ENCODE data around the gene LPCAT1.

Gene LPCAT1

GRCh38 chr5:1554410-1554967, 30.7 kb upstream of the LPCAT1 start:
- DNase-seq (ENCODE audit: low spot score), result no peak

GRCh38 chr5:1553539-1554409, 30.0 kb upstream of the LPCAT1 start:
- DNase-seq (ENCODE audit: low spot score), result no peak

DNA sequence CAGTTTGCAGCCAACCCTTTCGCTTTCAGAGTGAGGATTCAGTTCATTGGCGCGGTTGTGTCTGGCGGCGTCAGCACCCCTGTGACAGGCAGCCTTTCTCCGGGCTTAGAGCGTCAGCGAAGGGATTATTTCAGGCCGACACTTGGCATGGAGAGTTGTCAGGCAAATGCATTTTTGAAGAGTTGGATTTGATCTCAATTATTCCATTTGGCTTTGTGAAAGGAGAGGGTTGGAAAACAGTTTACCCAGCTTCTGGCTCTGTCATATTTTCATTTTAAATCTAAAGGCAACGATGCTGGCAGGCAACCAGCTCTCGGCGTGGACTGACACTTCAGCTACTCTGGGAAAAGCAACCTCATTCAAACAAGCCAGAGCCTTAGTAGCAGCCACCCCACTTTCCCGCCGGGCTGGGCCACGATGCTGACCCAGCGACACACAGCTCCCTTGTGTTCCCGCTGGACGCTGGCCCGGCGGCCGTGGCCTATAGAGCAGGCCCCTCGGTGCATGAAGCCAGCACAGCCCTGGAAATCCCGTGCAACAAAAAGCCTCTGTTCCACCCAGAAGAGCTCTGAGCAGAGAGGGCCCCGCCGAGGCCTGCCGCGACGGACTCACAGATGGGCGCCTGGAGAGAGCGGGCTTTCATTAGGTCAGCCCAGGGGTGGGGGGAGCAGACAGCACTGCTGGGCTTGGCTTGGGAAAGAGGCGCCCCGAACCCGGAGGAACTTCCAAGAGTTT, 28.9 kb upstream of the LPCAT1 start:
- DNase-seq (ENCODE audit: low spot score), result no peak

DNA sequence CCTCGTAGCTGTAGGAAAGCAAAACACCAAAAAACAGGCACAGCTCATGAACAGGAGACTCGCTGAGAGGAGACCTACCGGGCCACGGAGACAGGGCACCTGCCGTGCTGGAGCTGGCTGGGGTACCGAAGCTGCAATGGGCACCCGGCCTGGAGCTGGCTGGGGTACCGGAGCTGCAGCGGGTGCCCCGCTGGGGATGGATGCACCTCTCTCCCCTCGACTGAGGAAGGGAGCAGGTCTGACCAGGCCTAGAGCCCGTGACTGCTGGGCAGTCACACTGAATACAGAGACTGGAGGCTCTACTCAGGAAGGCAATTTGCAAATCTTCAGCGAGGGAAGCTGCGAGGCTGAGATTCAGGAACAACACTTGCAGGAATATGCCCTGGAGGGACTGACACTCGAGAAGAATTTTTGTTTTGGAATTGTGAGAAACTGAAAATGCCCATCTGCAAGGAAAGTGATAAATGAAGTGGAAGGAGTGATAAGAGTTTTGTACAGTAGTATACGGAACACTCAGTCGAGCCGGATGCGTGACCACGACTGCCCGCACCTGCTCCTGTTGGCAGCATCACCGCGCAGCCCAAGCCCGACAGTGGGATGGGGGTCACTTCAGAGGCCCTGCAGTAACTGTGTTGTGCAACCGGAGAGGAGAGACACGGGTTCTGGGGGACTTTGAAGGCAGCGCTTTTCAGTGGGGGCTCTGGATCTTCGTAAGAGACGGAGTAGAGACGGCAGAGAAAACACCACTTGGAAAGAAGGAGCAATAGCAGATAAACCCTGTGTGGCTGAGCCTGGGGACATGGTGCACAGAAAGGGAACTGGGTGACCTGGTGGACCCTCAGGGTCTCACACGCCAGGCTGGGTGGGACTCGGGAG, 27.9 kb upstream of the LPCAT1 start:
- DNase-seq (ENCODE audit: low spot score), result no peak

- DNase-seq (ENCODE audit: low spot score), result no peak
Measured at GRCh38 chr5:1550287-1551076, 26.7 kb upstream of the LPCAT1 start.

DNA sequence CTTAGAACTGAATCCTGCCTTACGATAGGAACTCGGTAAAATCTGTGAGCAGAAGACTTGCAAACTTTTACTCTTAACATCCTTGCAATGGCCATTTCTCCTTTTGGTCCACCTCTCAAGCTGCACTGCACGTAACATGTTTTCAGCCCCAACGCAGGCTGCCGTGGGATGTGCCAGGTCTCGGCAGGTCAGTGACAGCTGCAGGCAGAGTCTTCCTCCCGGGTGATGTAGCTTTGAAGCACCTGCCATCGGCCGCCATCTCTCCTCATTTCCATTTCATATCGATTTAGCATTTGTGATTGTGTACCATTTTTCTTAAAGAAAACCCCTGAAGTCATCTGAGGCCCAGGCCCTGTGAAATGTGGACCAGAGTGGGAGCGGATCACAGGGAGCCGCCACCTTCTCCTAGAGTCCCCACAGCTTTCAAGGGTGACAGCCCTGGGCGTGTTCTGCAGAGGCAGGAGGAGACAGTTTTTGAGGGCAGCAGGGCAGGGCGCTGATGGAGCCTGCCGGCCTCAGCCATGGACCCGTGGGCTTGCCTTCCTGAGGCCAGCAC, 25.8 kb upstream of the LPCAT1 start:
- no peak for DNase-seq (ENCODE audit: low spot score)

GRCh38 chr5:1548702-1549474, 25.1 kb upstream of the LPCAT1 start:
- DNase-seq (ENCODE audit: low spot score), result no peak

GRCh38 chr5:1547655-1548054, 23.9 kb upstream of the LPCAT1 start:
- DNase-seq (ENCODE audit: low spot score), result no peak

GRCh38 chr5:1547236-1547635, 23.5 kb upstream of the LPCAT1 start:
- no peak for DNase-seq (ENCODE audit: low spot score)

DNA sequence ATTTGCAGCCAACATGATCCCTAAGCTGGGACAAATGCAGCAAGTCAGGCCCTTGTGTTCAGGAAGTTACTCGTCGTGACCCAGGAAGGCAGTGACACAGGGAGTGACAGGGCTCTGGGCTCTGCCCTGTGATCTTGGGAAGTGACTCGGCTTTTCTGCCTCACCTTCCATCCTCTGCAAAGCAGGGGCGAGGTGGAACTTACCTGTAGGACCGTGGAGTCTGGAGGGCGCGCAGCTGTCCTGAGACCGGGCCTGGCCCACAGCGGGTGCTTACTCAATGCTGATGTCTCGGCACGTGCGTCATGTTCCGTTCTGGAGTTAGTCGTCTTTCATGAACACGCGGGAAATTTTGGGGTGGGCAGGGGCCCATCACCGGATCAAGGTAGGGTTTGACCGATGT, 22.8 kb upstream of the LPCAT1 start:
- no peak for DNase-seq (ENCODE audit: low spot score)

DNA sequence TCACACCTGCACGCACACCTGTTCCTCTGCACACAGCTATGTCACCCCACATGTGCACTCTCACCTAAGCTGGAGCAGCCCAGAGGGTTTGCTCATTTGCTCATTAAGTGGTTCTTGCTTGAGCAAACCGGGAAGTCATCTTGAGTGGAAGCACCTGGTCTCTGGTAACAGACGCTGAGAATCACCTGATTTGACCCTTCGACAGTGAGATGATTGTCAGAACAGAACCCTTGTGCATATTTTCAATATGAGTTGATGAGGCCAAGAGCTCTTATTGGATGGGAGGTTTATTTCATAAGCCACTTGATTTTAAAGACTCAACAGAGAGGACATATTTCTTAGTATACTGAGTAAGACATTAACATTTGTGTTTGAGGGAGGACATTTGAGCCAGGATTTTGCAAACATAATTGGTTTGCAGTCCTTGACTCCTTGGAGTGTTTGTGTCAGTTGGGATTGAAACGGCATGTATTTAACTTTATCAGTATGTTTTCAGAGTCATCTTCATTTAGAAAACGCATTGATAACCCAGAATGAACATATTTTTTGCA, 22.1 kb upstream of the LPCAT1 start:
- no peak for DNase-seq (ENCODE audit: low spot score)

GRCh38 chr5:1545126-1545804, 21.5 kb upstream of the LPCAT1 start:
- DNase-seq (ENCODE audit: low spot score), result no peak

GRCh38 chr5:1544294-1544961, 20.7 kb upstream of the LPCAT1 start:
- DNase-seq (ENCODE audit: low spot score), result no peak

DNA sequence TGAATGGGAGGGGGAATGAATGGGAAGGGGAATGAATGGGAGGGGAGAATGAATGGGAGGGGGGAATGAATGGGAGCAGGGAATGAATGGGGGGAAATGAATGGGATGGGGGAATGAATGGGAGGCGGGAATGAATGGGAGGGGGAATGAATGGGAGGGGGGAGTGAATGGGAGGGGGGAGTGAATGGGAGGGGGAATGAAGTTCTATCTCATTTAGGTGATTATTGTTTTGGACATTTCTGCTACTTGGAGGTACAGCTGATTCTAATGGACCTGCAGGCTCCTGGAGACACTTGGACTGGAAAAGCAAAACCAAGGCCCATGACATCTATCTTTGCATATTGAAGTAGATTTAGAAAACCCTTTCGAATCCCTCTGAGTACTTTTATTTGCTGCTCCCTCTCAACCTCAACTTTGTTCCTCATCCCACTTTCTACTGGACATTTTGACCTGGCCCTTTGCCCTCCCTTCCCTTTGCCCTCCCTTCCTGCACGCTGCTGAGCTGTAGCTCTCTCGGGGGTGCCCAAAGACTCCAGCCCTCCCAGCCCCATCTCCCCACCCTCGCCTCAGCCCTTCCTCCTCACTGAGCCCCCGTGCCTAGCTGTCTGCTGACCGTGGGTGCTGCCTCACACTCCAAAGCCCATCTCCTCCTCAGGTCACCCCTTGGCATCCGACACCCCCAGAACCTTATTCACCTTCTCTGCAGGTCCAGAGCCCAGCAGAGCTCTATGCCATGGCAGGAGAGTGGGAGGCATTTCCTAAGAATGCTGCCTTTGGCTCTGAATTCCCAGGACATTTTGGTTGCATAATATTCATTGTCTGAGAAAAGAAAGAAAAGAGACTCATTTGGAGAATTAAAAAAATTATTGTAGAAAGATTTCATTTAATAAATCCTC, 19.9 kb upstream of the LPCAT1 start:
- DNase-seq (ENCODE audit: low spot score), result no peak

- no peak for DNase-seq (ENCODE audit: low spot score)
Measured at GRCh38 chr5:1542781-1543180, 19.0 kb upstream of the LPCAT1 start.

DNA sequence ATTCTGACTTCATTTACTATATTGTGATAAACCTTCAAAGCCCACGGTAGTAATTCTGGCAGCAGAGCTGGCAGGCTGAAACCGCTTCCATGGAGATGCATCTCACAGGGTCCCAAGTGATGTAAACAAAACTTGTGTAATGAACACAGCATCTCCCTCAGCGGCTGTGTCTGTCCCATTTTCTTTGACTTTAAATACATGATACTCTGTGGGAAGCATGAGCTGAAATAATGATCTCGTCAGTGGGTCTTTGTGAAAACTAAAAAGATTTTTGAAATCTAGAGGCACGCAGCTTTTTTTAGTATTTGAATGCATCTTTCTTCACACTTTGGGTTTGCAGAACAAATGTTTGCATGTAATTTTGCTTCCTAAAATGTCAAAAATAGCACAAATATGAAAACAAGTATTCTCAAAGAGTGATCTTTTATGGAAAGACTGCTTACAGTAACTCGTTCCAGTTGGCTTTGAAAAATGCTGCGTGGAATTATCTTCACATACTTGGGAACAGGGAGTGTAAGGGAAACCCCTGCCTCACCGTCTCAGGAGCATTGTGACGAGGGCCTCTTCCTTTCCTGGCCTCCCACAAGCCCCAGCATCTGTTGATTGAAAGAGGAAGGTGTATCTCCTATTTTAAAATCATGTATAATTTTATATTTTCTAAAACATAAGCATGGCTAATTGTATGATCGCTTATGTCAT, 18.1 kb upstream of the LPCAT1 start:
- no peak for DNase-seq (ENCODE audit: low spot score)
